ENCODE measurements around the gene USP7. TPM values are rescaled to one million over a fixed set of nuclear protein-coding genes. Genes with fewer than 3 reads are reported as not detected.

The USP7 gene
- total and polyA plus RNA-seq, 3 donors from 2014 or later: 159 to 173 (median 172) TPM

- H3K4me3 ChIP-seq: peak overlapping the region; percentile 20 to 21
- H3K27ac ChIP-seq: no peak overlapping the region
- no peaks in the 10 kb centered on the region for H3K9me3 ChIP-seq
- no peaks in the 10 kb centered on the region for H3K36me3 ChIP-seq (ENCODE audit: low read depth, missing control alignments)
- DNase-seq: peak; percentile 81
- WGBS, 2 donors: 11% methylated on average over 23 to 26 of the region's 26 CpGs
- H3K27me3 ChIP-seq: no peaks in the 10 kb centered on the region
- no peak for TF ChIP-seq POLR2A (IDR thresholded peaks at IDR 0.05)
- TF ChIP-seq CTCF (IDR thresholded peaks at IDR 0.05): peak; percentile 50 to 79 (median 67)
- H3K4me1 ChIP-seq: peaks cover 10% of the 10 kb centered on the region
- intact Hi-C loops (cut with DNase I; ENCODE audit: low total_unique reads): no loop called here
These were observed 45.0 kb upstream of the USP7 start for GRCh38 chr16:9008601-9009260.

- Histone ChIP-seq H3K4me1 (peaks cover 10% of the 10 kb centered on the region), H3K9me3 (no peaks in the 10 kb centered on the region), H3K27ac (no peak overlapping the region), H3K4me3 (no peak overlapping the region), H3K27me3 (no peaks in the 10 kb centered on the region), H3K36me3 (ENCODE audit: low read depth, missing control alignments) (no peaks in the 10 kb centered on the region)
- intact Hi-C loops (cut with DNase I; ENCODE audit: low total_unique reads): no loop called here
- WGBS, 2 donors: 75 to 78% methylated on average over 10 to 13 of the region's 17 CpGs
- no peak for TF ChIP-seq POLR2A (IDR thresholded peaks at IDR 0.05)
- no peak for TF ChIP-seq CTCF (IDR thresholded peaks at IDR 0.05)
- DNase-seq: no peak
These were observed 43.6 kb upstream of the USP7 start for GRCh38 chr16:9007177-9007794.

DNA sequence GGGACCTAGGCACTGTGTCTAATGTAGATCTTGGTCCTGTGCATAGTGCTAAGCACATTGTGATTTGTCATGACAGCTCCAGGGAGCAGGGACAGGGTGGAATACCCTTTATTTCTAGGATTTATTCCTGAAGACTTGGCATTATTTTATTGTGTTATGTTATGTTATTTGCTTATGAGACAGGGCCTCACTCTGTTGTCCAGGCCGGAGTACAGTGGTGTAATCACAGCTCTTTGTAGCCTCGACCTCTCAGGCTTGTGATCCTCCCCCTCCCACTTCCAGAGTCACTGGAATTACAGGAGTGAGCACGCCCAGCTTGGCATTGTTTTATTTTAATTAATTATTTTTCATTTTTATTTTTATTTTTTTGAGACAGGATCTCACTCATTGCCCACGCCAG, 40.5 kb upstream of the USP7 start:
- Histone ChIP-seq H3K9me3 (no peaks in the 10 kb centered on the region), H3K4me3 (no peak overlapping the region), H3K36me3 (ENCODE audit: low read depth, missing control alignments) (no peaks in the 10 kb centered on the region), H3K4me1 (peaks cover 7% of the 10 kb centered on the region), H3K27me3 (no peaks in the 10 kb centered on the region), H3K27ac (no peak overlapping the region)
- TF ChIP-seq POLR2A (IDR thresholded peaks at IDR 0.05) (no peak), CTCF (IDR thresholded peaks at IDR 0.05) (no peak)
- no peak for DNase-seq
- 77 to 82% methylated on average over 4 of the region's 4 CpGs for WGBS, 2 donors
- intact Hi-C loops (cut with DNase I; ENCODE audit: low total_unique reads): no loop called here

GRCh38 chr16:9003763-9004162, 40.1 kb upstream of the USP7 start:
- no peaks in the 10 kb centered on the region for H3K27me3 ChIP-seq
- no peaks in the 10 kb centered on the region for H3K36me3 ChIP-seq (ENCODE audit: low read depth, missing control alignments)
- no peaks in the 10 kb centered on the region for H3K9me3 ChIP-seq
- H3K4me1 ChIP-seq: peaks cover 3% of the 10 kb centered on the region
- TF ChIP-seq POLR2A (IDR thresholded peaks at IDR 0.05): no peak
- TF ChIP-seq CTCF (IDR thresholded peaks at IDR 0.05): no peak
- 90 to 92% methylated on average over 3 of the region's 3 CpGs for WGBS, 2 donors
- no peak for DNase-seq
- no peak overlapping the region for H3K4me3 ChIP-seq
- no peak overlapping the region for H3K27ac ChIP-seq
- intact Hi-C loops (cut with DNase I; ENCODE audit: low total_unique reads): no loop called here

- Histone ChIP-seq H3K9me3 (no peaks in the 10 kb centered on the region), H3K36me3 (ENCODE audit: low read depth, missing control alignments) (no peaks in the 10 kb centered on the region), H3K4me1 (no peaks in the 10 kb centered on the region), H3K27me3 (no peaks in the 10 kb centered on the region), H3K27ac (no peak overlapping the region), H3K4me3 (no peak overlapping the region)
- TF ChIP-seq CTCF (IDR thresholded peaks at IDR 0.05) (no peak), POLR2A (IDR thresholded peaks at IDR 0.05) (no peak)
- intact Hi-C loops (cut with DNase I; ENCODE audit: low total_unique reads): no loop called here
- no peak for DNase-seq
- 81 to 86% methylated on average over 5 of the region's 5 CpGs for WGBS, 2 donors
These were observed 39.6 kb upstream of the USP7 start for GRCh38 chr16:9003322-9003721.

Measured in testis (tissue), 3 donors.